ENCODE data around the gene RSPH6A.

RSPH6A gene

DNA sequence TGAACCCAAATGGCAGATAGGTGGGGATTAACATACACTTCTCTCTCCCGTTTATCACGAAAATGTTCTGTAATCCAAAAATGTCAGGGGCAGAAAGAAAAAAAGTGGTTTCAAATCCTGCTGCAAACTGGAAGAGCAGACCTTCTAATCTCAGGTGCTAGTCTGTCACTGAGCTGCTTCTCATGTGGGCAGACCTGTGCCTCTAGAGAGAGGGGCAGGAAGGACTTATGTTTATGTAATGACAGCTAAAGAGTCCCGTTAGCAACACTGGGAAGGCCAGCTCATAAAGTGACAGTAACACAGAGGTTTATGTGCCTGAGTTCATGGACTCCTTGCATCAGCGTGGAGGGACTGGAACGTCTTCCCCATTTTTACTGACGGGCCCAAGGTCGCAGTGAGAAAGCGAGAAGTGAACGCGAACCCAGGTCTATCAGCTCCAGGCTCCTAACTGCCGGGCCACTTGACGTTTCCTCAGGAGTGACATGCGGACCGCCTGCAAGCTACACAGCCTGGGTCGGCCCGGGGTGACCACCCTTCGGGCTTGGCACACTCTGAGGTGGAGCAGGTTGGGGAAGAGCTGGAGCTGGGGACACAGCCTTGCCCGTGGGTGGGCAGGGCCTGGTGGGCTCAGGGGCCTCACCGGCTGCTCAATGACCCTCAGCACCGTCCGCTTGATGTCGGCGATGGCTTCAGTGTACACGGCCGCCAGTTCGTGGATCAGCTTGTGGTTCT lies 9.6 kb upstream of the RSPH6A start:
- no peak for DNase-seq

DNA sequence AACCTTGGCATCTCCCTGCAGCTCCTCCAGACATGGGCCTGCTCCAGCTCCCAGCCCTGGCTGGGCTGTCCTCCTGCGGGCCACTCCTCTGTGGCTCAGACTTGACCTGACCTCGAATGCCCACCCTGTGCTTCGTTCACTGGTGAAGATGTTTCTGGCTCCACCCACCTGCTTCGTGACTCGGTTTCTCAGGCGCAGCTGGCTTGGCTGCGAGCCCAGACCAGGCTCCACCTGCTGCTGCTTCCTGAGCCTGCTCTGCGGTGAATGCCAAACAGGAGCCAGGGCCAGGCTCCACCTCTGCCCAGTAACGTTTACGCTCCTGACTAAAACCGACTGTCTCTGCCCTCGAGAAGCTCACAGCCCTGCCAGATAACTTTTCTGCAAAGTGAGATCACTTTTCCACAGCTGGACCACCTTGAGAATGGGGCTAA lies 8.9 kb upstream of the RSPH6A start:
- DNase-seq = no peak

DNA sequence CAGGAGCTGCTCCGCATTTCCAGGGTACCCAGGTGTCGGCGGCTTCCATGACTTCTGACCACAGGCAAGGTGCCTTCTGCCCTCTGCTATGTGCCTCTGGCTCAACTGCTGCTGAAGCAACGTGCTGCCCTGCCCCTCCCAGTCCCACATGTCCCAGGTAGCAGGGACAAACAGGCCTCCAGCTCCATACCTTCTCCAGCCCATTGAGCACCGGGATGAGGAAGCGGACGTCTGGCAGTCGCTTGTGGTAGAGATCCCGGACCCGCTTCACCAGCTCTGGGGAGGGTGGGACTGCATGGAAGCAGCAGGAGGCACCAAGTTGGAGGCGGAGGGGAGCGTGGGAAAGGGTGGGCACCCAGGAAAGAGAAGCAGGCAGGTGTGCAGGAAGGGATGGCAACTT lies 8.1 kb upstream of the RSPH6A start:
- no peak for DNase-seq

DNA sequence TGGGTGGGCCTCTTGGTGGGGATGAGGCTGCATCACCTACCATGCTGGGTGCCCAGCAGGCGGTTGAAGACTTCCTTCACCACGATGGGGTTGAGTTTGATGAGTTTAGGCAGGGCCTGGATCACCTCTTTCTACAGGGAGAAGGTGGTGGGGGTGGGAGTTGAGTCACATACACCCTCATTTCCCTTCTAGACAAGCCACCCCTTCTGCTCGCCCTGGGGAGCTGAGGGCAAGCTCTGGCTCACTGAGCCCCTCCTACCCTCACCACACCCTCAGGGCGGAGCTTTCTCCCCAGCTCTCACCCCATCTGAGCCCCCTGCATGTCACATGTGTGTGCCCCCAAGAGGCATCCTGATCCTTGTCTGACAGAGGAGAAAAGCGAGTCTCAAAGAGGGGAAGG lies 7.6 kb upstream of the RSPH6A start:
- DNase-seq = no peak

DNA sequence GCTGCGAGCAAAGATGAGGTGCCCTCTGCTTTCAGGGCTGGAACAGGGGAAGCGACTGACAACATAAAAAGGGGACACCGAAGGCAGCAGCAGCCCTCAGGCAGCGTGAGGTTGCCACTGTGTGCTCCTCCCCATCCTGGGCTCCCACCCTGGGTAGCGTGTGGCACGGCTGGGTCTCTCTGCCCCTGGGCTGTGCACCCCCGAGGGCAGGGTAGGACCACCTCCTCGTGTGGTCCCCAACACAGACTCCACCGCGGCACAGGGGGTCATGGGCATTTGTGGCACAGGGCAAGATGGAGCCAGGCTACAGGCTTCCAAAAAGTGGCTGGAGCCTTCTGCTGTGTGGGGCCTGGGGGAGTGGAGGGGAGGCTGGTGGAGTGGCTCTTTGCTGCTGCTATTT lies 6.5 kb upstream of the RSPH6A start:
- no peak for DNase-seq

DNA sequence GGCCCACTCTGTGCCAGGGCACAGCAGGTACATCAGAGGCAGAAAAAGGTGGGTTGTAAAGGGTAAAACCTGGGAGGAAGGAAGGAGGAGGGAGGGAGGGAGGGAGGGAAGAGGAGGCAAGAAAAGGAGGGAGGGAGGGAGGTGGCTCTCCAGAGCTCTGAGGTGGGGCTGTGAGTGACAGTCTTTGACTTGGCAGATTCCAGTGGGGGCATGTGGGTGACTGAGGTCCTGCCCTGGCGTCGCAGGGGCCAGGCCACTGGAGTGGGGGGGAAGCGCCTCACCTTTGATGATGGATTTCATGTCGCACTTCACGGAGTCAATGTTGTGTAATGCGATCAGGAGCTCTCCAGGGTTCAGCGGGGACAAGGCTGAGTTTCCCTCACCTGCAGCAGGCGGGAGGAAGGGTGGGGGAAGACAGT lies 6.0 kb upstream of the RSPH6A start:
- DNase-seq = no peak

DNA sequence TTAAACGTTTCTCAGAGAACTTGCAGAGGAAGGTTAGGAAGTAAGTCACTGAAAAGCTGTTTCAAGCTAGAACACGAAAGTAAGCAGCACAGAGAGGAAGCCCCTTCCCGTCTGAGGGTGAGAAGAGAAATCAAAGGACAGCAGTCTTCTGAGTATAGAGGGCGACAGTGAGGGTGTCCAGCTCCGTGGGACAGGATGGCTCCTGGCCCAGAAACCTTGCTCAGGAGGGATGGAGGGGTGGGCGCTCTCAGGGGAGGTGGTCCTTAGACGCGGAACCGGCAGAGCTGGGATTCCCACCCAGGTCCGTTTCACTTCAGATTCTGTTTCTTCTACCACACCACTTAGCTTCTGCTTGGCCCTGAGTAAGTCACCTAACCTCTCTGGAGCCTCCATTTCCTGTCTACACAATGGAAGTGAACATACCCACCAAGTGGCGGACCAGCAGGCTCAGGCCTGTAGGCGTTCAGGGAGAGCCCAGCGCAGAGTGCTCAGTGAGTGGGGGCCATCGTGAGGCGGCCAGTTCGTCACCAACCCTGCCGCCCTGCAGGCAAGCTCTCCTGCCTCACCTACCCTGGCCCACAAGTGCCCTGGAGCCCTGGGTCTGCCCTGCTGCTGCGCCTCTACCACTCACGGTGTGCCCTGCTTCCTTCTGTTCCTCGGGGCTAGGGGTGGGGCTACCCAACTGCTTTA lies 5.5 kb upstream of the RSPH6A start:
- DNase-seq = no peak

DNA sequence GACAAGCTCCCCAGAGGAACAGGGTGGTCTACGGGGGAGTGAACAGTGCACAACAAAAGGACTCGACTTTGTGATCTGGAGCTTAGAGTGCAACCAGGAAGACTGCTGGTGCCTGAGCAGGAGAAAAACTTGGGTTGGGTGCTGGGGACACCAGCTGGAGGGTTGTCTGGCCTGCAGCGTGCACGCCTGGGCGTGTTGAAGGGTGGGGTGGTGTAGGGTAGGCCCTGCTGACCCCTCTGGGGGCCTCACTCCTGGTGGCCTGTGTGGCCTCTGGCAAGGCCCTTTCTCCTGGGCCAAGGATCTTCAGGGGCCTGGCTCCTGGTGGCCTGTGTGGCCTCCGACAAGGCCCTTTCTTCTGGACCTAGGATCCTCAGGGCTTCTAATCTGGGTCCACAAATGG lies 4.7 kb upstream of the RSPH6A start:
- no peak for DNase-seq

DNA sequence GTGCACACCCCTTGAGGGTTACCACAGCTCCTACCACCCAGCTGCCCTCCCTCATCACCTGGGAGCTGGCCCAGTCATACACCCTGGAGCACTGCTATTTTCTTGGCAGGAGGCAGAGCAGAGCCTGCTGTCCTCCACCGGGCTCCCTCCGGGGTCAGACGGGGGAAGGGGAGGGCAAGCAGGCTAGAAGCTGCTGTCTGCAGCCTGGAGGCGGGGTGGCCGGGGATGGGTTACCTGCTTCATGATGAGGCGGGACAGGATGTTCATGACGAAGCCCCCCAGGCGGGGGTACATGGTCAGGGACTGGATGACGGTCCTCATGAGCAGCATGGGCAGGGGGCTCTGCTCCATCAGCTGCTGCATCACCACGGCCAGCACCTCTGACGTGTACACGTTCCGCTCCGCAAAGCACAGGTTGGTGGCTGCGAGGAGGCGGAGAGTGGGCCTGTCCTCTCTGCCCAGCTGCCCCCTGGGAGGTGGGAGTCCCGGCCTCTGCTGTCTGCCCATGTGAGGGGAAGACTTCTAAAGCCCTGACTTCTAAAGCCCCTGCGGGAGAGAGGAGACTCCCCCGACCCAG lies 2.7 kb upstream of the RSPH6A start:
- no peak for DNase-seq

DNA sequence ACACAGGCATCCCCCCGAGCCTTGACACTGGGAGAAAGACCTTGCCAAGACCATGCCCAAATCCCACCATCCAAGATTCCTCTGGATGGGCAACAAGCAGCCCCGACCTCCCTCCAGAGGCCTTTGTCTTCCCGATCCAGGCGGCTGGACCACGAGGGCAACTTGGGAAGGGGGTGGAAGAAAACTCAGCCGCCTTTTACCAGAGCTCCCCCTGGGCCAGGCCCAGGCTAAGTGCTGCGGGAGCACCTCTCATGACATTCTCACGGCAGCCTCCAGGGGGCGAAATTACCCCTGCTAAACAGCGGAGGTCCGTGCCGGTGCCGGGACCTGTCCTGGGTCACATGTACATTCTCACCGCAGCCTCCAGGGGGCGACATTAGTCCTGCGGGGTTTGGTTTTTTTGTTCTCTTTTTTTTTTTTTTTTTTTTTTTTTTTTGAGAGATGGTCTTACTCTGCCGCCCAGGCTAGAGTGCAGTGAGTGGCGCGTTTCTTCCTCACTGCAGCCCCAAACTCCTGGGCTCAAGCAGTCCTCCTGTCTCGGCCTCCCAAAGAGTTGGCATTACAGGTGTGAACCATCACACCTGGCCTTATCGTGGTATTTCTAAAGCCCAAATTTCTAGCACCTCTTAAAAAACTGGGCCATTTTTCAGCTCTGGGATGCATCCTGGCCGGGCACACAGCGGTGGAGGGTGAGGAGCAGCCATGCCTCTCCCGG lies 2.1 kb upstream of the RSPH6A start:
- peak; percentile 98 for DNase-seq

DNA sequence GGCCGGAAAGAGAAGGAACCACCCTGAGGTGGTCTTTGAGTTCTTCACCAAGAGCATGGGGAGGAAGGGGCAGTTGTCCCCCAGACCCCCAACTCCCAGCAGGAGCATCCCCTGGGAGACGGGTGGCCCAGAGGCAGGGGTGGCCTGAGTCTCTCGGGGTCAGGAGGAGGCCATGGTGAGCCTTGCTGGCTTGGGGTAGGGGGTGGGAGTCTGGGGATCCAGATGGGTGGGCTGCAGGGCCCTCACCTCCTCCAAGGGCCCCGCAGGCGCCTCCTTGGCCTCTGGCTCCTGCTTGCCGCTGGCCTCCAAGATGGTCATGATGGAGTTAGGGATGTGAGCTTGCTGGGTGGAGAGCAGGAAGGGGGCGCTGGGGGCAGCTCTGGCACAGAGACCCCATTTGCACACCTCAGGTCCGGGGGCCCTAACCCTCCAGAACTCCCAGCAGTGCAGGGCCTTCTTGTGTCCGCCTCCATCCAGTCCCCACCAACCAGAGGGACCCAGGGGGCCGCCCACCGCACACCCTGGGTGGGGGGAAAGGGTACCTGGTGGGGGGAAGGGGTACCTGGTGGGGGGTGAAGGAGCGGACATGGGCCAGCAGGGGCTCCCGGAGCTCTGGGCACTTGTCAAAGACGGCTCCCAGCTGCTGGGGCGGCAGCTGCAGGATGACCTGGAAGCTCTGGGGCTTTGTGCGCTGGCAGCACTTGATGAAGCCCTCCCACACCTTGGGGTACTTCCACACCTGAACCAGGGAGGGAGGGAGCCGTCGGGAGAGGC lies 1.3 kb upstream of the RSPH6A start:
- no peak for DNase-seq

DNA sequence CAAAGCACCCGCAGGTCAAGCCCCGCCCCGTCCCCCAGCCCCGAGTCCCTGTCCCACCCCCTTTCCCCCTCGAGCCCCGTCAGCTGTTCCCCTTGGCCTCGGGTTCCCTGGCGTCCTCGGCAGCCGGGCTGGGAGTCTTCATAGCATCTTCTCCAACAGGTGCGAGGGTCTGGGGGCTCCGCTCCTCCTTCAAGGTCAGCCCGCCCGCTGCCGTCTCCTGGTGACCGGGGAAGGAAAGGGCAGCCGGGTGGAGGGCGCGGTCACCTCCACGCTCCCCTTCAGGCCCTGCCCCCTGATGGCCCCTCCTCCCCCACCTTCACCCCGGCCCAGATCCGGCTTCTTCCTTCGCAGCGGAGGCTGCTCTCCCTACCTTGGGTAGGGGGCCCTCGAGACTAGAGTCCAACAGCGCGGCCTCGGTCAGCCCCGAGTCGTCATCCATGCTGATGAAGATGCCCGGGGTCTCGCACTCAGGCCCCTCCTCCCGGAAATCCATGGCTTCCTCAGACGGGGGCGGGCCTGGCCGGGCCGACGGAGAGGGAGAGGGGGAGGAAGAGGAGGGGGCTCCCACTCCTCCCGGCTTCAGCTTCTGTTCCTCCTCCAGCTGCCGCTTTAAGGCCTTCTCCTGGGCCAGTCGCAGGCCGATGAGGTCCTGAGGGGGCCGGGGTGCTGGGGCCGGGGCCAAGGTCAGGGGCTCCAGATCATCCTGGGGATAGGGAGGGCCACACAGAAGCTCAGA lies 541 bp upstream of the RSPH6A start:
- no peak for DNase-seq

DNA sequence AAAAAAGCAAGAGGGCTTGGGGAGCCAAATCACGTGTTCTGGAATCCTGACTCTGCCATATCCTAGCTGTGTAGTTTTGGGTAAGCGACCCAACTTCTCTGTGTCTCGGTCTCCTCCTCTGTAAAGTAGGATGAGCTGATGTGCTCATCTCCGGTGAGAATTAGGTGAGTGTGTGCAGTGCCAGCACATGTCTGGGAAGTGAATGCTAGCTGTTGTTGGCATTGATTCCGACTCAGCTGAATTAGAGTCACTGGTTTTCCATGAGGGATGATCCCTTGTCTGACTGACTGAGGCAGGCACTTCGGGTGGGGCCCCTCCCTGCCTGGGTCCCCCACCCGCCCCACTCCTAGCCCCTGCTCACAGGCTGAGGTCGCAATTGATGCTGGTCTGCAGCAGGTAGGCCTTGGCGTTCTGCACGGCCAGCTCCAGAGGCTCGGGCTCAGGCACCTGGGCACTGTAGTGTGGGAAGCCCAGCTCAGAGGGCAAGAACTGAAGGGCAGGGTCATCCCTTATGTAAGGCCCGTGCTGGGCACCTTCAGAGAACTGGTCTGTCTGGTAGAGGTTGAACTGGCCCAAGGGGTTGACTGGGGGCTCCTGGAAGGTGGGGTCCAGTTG lies 835 bp downstream of the RSPH6A start:
- DNase-seq = no peak

DNA sequence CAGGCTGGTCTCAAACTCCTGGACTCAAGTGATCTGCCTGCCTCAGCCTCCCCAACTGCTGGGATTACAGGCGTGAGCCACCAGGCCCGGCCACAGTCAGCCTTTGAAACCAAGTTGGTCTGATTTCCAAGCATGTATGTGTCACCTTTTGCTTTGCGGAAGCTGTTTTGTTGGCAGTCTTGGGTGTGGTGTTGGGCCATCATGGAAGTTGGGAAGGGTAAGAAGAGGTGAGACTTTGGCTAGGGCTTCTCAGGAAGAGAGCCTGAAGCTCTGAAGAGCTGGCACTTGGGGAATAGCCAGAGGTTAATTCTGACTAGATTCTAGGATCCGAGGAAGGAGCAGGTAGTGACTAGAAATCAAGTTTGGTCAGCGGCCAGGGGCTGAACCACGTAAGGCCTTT lies 2.8 kb downstream of the RSPH6A start:
- no peak for DNase-seq

DNA sequence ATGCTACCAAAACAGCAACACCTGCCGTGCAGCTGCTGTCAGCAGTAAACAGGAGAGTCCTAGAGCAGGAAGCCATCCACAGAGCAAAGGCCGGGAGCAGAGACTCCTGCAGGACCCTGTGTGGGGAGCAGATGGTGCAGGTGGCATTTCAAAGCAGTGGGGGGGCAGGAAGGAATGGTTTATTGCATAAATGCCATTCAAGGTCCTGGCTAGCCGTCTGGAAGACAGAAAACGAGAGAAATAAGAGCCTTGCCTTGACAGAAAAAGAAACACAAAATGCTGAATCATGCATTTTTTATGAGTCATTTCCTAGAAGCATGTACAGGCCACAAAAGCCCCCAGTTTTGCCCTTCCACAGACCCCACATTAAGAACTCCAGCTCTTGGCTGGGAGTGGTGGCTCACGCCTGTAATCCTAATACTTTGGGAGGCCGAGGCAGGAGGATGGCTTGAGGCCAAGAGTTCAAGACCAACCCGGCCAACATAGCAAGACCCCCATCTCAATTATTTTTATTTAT lies 5.4 kb downstream of the RSPH6A start:
- no peak for DNase-seq

DNA sequence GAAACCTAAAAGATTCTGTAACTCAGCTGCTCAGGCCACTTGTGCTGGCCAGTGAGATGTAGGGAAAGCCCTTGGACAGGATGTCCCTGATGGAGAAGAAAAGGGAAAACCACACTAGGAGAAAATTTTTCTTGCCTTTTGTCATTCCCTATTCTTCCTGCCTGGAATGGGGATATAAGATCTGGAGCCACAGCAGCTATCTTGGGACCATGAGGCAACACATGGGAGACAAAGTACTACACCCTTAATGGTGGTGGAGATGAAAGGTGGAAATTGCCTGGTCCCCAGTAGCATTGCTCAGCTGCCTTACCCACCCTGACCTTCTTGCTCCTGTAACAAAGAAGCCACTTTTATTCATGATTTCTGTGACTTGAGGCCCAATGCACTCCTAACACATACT lies 9.4 kb downstream of the RSPH6A start:
- DNase-seq = no peak

DNA sequence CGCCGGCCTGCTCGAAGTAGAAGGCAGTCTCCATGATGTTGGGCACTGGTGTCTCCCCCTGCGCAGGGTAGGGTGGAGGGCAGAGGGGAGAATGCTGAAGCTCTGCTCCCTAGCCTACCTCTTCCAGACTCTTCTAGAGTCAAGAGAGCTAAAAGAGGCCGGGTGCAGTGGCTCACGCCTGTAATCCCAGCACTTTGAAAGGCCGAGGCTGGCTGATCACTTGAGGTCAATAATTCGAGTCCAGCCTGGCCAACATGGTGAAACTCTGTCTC lies 10.2 kb downstream of the RSPH6A start:
- DNase-seq = no peak

DNA sequence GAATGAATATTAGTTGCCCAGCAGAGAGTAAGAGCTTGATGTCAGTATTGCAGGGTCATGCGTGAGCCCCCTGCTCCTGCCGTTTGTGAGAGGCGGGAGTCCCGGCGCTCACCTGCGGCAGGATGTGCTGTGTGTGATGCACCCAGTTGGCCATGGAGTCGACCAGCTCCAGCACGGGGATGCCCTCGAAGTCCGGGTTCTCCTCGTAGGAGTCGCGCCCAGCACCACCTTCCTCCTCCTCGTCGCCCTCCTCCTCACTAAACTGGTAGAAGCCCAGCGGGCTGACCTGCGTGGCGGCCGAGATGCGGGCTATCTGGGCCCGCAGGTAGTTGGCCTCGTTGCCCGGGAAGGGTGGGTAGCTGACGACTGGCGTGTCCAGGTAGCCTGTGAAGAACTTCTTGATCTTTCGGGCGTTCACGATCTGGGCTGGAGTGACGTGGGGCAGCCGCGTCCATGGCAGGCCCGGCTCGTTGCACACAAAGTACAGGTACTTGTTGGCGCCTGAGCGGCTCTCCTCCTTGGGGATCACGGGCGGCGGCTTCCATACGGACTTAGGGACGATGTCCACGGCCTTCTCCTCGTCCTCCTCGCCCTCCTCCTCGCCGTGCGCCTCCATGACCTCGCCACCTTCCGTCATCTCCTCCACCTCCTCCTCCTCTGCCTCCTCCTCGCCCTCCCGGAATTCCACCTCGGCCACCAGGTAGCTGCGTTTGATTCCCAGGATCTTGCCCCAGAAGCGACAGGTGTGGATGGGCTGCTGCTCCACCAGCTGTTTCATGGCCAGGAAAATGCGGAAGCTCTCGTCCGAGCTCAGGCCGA lies 10.8 kb downstream of the RSPH6A start:
- DNase-seq = no peak

DNA sequence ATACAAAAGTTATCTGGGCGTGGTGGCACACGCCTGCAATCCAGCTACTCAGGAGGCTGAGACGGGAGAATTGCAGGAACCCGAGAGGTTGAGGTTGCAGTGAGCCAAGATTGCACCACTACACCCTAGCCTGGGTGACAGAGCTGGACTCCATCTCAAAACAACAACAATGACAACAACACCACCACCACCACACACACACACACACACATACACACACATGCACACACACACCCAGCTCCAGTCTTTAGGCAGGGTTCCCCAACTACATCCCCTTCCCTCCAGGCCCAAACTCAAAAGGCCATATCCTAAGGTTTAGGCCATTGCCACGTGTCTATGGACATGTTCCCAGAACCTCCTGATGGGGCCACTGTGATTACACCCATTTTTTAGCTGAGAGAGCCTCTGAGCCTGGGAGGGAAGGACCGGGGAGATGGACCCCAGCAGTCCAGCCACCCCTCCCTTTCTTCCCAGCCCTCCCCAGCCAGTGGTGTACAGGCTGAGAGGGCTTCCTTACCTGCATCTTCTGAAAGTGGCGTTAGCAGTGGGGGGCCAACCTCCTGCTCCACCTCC lies 13.4 kb downstream of the RSPH6A start:
- DNase-seq = no peak

DNA sequence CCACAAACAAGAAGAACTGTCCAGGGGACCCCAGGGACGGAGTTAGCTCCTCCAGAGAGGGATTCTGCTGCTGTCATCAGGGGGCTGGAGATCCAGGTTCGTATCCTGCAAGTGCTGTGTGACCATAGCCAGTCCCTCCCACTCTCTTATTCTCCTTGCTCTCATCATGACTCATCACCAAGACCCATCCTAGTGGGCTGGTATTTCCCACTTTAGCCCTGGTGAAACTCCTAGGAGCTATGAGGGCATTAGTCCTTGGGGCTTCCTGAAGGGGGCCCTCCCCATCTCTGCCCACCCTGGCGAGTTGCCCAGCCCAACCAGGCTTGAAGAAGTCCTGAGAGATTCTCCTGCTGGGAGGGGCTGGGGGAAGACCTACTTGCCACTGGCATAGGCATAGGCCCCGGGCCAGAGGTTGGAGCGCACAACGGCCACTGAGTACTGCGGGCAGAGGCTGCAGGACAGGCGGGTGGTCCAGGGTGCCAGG lies 15.0 kb downstream of the RSPH6A start:
- no peak for DNase-seq

All from activated gamma-delta T cell treated with Interleukin-2 at 50 U/mL for 16 hours (primary cell).